WTC11 (cell line): Measurements from ENCODE around the gene SLK. TPM values are rescaled to one million over a fixed set of nuclear protein-coding genes. Genes with fewer than 3 reads are reported as not detected.

Experiments
- ATAC-seq: fragments of 200-7000 bp; cut with Tn5 transposase; 2 replicates; pipeline ENCODE4 v1.10.0; 2021; ENCODE audit warnings: mild to moderate bottlenecking, moderate library complexity
- CTCF ChIA-PET: fragments of 300-600 bp; sonication (Branson Sonifier 250); formaldehyde crosslinking; loops from one replicate; lab custom pipeline; 2021; ENCODE audit warnings: antibody characterized with exemption; lab: Charles Lee
- POLR2A ChIA-PET: fragments of 350-600 bp; sonication (Branson Sonifier 250); formaldehyde crosslinking; loops from one replicate; lab custom pipeline; 2021; ENCODE audit warnings: antibody characterized with exemption; lab: Charles Lee
- DNase-seq: peaks from one replicate; pipeline ENCODE4 v3.0.0; 2021; ENCODE audit warnings: low spot score
- H3K27ac Mint-ChIP-seq: 2 replicates; pipeline ENCODE4 v1.8.0; 2021; ENCODE audit warnings: mixed read lengths
- H3K27me3 Mint-ChIP-seq: 2 replicates; pipeline ENCODE4 v1.8.0; 2021; ENCODE audit warnings: low read depth, mild to moderate bottlenecking, moderate library complexity, mixed read lengths
- H3K36me3 Mint-ChIP-seq: 2 replicates; pipeline ENCODE4 v1.8.0; 2021; ENCODE audit warnings: mixed read lengths
- H3K4me1 Mint-ChIP-seq: 2 replicates; pipeline ENCODE4 v1.8.0; 2022; ENCODE audit warnings: mixed read lengths
- H3K4me3 Mint-ChIP-seq: 2 replicates; pipeline ENCODE4 v1.8.0; 2021; ENCODE audit warnings: mild to moderate bottlenecking, moderate library complexity, mixed read lengths
- H3K9me3 Mint-ChIP-seq: 2 replicates; pipeline ENCODE4 v1.8.0; 2021; ENCODE audit warnings: mixed read lengths
- ATF2 ChIP-seq: sonication (generic); formaldehyde crosslinking; IDR thresholded peaks from 2 replicates; pipeline ENCODE4 v1.8.1; 2022; ENCODE audit warnings: low read depth, missing genetic modification reagents, borderline replicate concordance
- ATF3 ChIP-seq: sonication (generic); formaldehyde crosslinking; conservative IDR thresholded peaks from 2 replicates; pipeline ENCODE4 v1.8.1; 2022; ENCODE audit warnings: mild to moderate bottlenecking, missing genetic modification reagents
- E2F1 ChIP-seq: sonication (generic); formaldehyde crosslinking; IDR thresholded peaks from 2 replicates; pipeline ENCODE4 v1.8.0; 2022; ENCODE audit warnings: mild to moderate bottlenecking, missing genetic modification reagents
- E2F4 ChIP-seq: sonication (generic); formaldehyde crosslinking; IDR thresholded peaks from 2 replicates; pipeline ENCODE4 v1.8.1; 2022; ENCODE audit warnings: low read depth, mild to moderate bottlenecking, moderate library complexity, missing genetic modification reagents, borderline replicate concordance
- ERG ChIP-seq: fragments of 250-450 bp; sonication (Bioruptor Pico); IDR thresholded peaks from 2 replicates; pipeline ENCODE4 v1.8.0; 2021; ENCODE audit warnings: mild to moderate bottlenecking
- FOXP4 ChIP-seq: sonication (generic); formaldehyde crosslinking; IDR thresholded peaks from 2 replicates; pipeline ENCODE4 v1.8.0; 2022; ENCODE audit warnings: mild to moderate bottlenecking, missing genetic modification reagents
- IRF1 ChIP-seq: sonication (generic); formaldehyde crosslinking; IDR thresholded peaks from 2 replicates; pipeline ENCODE4 v1.8.0; 2023; ENCODE audit warnings: missing genetic modification reagents
- IRF2 ChIP-seq: sonication (generic); formaldehyde crosslinking; IDR thresholded peaks from 2 replicates; pipeline ENCODE4 v1.8.0; 2022; ENCODE audit warnings: low read depth, missing genetic modification reagents, borderline replicate concordance
- JAZF1 ChIP-seq: fragments of 250-450 bp; sonication (Bioruptor Pico); IDR thresholded peaks from 2 replicates; pipeline ENCODE4 v1.9.0; 2021; ENCODE audit warnings: moderate library complexity, mild to moderate bottlenecking, inconsistent platforms
- MAX ChIP-seq: sonication (generic); formaldehyde crosslinking; IDR thresholded peaks from 2 replicates; pipeline ENCODE4 v1.8.0; 2022; ENCODE audit warnings: mild to moderate bottlenecking, missing genetic modification reagents
- SOX15 ChIP-seq: fragments of 250-450 bp; sonication (Bioruptor Pico); IDR thresholded peaks from 2 replicates; pipeline ENCODE4 v1.9.0; 2021; ENCODE audit warnings: mild to moderate bottlenecking
- STAT6 ChIP-seq: sonication (generic); formaldehyde crosslinking; conservative IDR thresholded peaks from 2 replicates; pipeline ENCODE4 v1.8.1; 2023; ENCODE audit warnings: mild to moderate bottlenecking, low read depth, missing genetic modification reagents, moderate library complexity
- TEAD1 ChIP-seq: sonication (generic); formaldehyde crosslinking; IDR thresholded peaks from 2 replicates; pipeline ENCODE4 v1.8.0; 2022; ENCODE audit warnings: mild to moderate bottlenecking, missing genetic modification reagents
- USF2 ChIP-seq: sonication (generic); formaldehyde crosslinking; IDR thresholded peaks from 2 replicates; pipeline ENCODE4 v1.8.1; 2023; ENCODE audit warnings: mild to moderate bottlenecking, missing genetic modification reagents, moderate library complexity
- ZMAT4 ChIP-seq: fragments of 250-450 bp; sonication (Bioruptor Pico); IDR thresholded peaks from 2 replicates; pipeline ENCODE4 v1.9.0; 2021; ENCODE audit warnings: mild to moderate bottlenecking
- ZNF121 ChIP-seq: sonication (generic); formaldehyde crosslinking; IDR thresholded peaks from 2 replicates; pipeline ENCODE4 v1.8.0; 2023; ENCODE audit warnings: missing genetic modification reagents
- ZNF416 ChIP-seq: fragments of 250-450 bp; sonication (Bioruptor Pico); IDR thresholded peaks from 2 replicates; pipeline ENCODE4 v1.9.0; 2021; ENCODE audit warnings: mild to moderate bottlenecking, inconsistent platforms
- ZSCAN18 ChIP-seq: fragments of 250-450 bp; sonication (Bioruptor Pico); IDR thresholded peaks from 2 replicates; pipeline ENCODE4 v2.1.2; 2022; ENCODE audit warnings: mild to moderate bottlenecking, moderate library complexity
- total RNA-seq: library from RNA; stranded (reverse); gene quantifications from 3 replicates; pipeline ENCODE4 v1.2.3, GENCODE V29; 2021

The SLK gene
- total RNA-seq, 1 experiment from 2014 or later, result 19.2 TPM

- Mint-ChIP-seq H3K4me1 (no peaks in the 10 kb centered on the region), H3K9me3 (no peaks in the 10 kb centered on the region), H3K4me3 (no peak overlapping the region), H3K27ac (no peak overlapping the region), H3K36me3 (no peaks in the 10 kb centered on the region), H3K27me3 (no peaks in the 10 kb centered on the region)
- ChIA-PET POLR2A (no interaction called here), CTCF (no interaction called here)
- ATAC-seq (no peak), DNase-seq (no peak)
- TF ChIP-seq ZNF121 (CRISPR knock-in tag), result no peak
- no peak for TF ChIP-seq ATF3
- no peak for TF ChIP-seq ATF2 (CRISPR knock-in tag)
- TF ChIP-seq FOXP4 (CRISPR knock-in tag), result no peak
- no peak for TF ChIP-seq IRF1 (CRISPR knock-in tag)
- no peak for TF ChIP-seq ZSCAN18 (CRISPR knock-in tag)
- no peak for TF ChIP-seq IRF2 (CRISPR knock-in tag)
- TF ChIP-seq ZNF416, result no peak
- no peak for TF ChIP-seq STAT6 (CRISPR knock-in tag)
- TF ChIP-seq ZMAT4 (CRISPR knock-in tag), result no peak
- TF ChIP-seq TEAD1, result no peak
- TF ChIP-seq SOX15 (CRISPR knock-in tag), result no peak
- TF ChIP-seq E2F1 (CRISPR knock-in tag), result no peak
- no peak for TF ChIP-seq JAZF1
- no peak for TF ChIP-seq E2F4
- TF ChIP-seq ERG (CRISPR knock-in tag), result no peak
- TF ChIP-seq MAX (CRISPR knock-in tag), result no peak
- no peak for TF ChIP-seq USF2 (CRISPR knock-in tag)
These were observed 7.9 kb upstream of the SLK start for GRCh38 chr10:103958996-103959395.
